Fibroblast of skin of scalp (primary cell): ENCODE measurements around the gene MEPCE. TPM values are rescaled to one million over a fixed set of nuclear protein-coding genes. Genes with fewer than 3 reads are reported as not detected.
"Not testable (repeated sequence)": the region's sequence is repeated elsewhere in the genome, so short reads cannot be mapped to it uniquely, and the experiment has no call there.

Source experiments
- DNase-seq: peaks from one replicate; pipeline ENCODE4 v3.0.0-alpha.2; 2013
- polyA plus RNA-seq, 2 experiments: library from polyadenylated mRNA; unstranded; fragments of 120-200 nt; gene quantifications; one replicate each; pipeline ENCODE4 v1.2.1, GENCODE V29; 2013; ENCODE audit not compliant: insufficient read length in 2 of 2

MEPCE gene, protein sequence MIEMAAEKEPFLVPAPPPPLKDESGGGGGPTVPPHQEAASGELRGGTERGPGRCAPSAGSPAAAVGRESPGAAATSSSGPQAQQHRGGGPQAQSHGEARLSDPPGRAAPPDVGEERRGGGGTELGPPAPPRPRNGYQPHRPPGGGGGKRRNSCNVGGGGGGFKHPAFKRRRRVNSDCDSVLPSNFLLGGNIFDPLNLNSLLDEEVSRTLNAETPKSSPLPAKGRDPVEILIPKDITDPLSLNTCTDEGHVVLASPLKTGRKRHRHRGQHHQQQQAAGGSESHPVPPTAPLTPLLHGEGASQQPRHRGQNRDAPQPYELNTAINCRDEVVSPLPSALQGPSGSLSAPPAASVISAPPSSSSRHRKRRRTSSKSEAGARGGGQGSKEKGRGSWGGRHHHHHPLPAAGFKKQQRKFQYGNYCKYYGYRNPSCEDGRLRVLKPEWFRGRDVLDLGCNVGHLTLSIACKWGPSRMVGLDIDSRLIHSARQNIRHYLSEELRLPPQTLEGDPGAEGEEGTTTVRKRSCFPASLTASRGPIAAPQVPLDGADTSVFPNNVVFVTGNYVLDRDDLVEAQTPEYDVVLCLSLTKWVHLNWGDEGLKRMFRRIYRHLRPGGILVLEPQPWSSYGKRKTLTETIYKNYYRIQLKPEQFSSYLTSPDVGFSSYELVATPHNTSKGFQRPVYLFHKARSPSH
- polyA plus RNA-seq (2013, experiment 1 of 2; ENCODE audit: insufficient read length) = 35.2 TPM
- polyA plus RNA-seq (2013, experiment 2 of 2; ENCODE audit: insufficient read length) = 34.0 TPM

DNA sequence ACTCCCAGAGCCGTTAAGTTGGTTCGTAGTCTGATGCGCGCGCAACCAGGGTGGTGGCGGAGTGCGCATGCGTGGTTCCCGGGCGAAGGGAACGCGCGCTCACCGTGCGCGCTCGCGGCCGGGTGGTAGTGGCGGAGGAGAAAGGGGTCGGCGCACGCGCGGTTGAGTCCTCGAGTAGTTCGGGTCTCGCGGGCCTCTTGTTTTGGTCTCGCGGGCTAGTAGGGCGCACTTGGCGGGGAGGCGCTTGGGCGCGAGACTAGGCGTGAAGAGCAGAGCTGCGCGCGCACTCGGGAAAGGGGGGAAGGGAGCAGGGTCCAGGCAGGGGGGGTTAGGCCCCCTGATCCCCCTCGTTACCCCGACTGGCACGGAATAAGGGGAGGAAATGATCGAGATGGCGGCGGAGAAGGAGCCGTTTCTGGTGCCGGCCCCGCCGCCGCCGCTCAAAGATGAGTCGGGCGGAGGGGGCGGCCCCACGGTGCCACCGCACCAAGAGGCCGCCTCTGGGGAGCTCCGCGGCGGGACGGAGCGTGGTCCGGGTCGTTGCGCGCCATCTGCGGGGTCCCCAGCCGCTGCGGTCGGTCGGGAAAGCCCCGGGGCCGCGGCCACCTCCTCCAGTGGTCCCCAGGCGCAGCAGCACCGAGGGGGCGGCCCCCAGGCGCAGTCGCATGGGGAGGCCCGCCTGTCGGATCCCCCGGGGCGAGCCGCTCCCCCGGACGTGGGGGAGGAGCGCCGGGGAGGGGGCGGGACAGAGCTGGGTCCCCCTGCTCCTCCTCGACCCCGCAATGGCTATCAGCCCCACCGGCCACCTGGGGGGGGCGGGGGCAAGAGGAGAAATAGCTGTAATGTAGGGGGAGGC lies at the start of gene MEPCE:
MEPCE (plus strand) TSS at position 195 of the 856 bp plus-strand sequence; CDS start at position 383, 188 bp downstream.
- peak; percentile 99 for DNase-seq

DNA sequence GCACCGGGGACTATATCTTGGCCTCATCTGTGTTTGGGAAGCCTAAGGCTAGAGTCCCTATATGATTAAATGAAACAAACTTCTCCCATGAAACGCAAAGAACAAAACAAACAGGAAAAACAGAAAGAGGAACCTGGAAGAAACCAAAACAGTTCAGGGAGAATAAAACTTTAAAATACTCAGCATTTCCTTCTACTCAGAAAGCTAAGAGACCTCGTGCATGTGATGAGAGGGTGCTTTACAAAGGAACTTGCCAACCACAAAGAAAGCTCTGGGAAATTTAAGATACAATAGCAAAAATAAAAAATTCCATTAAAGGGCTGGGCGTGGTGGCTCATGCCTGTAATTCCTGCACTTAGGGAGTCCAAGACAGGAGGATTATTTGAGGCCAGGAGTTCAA lies 49.4 kb upstream of the MEPCE start:
- DNase-seq = no peak

DNA sequence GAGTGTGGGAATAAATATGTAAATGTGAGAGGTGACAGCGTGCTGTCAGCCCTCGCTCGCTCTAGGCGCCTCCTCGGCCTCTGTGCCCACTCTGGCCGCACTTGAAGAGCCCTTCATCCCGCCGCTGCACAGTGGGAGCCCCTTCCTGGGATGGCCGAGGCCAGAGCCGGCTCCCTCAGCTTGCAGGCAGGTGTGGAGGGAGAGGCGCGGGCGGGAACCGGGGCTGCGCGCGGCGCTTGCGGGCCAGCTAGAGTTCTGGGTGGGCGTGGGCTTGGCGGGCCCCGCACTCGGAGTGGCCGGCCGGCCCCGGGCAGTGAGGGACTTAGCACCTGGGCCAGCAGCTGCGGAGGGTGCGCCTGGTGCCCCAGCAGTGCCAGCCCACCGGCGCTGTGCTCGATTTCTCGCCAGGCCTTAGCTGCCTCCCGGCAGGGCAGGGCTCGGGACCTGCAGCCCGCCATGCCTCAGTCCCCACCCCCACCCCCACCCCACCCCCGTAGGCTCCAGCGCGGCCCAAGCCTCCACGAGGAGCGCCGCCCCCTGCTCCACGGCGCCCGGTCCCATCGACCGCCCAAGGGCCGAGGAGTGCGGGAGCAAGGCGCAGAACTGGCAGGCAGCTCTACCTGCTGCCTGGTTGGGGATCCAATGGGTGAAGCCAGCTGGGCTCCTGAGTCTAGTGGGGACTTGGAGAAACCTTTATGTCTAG lies 47.9 kb upstream of the MEPCE start:
- DNase-seq = not testable (repeated sequence)

DNA sequence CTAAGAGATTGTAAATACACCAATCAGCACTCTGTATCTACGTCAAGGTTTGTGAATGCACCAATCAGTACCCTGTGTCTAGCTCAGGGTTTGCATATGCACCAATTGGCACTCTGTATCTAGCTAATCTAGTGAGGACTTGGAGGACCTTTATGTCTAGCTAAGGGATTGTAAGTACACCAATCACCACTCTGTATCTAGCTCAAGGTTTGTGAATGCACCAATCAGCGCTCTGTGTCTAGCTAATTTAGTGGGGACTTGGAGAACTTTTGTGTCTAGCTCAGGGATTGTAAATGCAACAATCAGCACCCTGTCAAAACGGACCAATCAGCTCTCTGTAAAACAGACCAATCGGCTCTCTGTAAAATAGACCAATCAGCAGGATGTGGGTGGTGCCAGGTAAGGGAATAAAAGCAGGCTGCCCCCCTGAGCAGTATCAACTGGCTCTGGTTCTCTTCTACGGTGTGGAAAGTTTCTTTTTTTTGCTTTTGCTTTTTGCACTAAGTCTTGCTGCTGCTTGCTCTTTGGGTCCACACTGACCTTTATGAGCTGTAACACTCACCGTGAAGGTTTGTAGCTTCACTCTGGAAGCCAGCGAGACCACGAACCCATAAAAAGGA lies 47.3 kb upstream of the MEPCE start:
- not testable (repeated sequence) for DNase-seq

DNA sequence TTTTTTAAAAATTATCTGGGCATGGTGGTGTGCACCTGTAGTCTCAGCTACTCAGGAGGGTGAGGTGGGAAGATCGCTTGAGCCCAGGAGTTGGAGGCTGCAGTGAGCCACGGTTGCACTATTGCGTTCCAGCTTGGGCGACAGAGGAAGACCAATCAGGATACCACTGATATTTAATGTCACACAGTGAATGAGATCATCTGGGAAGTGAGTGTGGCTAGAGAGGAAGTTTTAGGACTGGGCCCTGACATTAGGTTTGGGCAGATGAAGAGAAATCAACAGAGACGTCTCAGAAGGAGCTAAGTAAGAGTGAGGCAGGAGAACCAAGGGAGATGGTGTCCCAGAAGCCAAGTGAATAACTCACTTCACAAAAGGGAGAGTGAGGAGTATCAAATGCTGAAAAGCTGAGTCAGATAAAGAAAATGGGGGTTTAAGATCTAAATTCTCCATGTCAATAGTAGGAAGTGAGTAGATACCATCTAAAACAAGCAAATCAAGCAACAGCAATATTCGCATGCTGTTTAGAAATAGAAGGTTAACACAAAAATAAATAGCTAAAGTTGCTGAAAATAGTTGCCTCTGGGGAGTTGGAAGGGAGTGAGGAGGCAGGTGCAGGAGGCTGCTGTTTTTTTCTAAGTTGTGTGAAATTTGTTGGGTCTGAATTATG lies 44.9 kb upstream of the MEPCE start:
- DNase-seq = no peak

DNA sequence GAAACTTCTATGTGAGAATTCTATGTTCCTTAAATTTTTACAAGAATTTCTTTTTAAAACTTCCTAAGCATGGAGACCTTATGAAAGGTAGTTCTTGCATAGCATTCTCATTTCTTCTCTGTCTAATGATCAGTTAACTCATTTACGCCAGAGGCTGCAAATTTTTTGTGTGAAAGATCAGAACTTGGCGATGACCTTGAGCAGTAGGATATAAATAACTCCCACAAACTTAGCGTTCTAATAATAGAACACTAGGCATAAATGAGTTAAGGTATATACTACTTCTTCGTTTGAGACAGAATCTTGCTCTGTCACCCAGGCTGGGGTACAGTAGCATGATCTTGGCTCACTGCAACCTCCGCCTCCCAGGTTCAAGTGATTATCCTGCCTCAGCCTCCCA lies 42.7 kb upstream of the MEPCE start:
- DNase-seq = no peak

DNA sequence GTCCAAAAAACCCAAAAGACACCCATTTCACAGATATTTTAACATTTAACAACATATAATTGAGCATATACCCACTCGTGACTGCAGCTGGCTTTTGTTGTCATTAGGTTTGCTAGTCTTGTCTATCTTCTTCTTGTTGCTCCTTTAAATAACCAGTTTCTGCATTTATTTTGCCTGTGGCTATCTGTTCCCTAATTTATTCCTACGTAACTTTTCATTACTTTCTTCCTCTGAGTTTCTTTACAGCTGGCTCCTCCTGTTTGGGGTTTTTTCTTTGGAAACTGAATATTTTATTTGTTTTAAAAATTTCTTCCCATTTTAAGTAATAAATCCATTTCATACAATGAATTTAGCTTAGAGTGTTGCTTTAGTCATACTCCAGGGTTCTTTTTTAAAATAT lies 41.9 kb upstream of the MEPCE start:
- DNase-seq = no peak

DNA sequence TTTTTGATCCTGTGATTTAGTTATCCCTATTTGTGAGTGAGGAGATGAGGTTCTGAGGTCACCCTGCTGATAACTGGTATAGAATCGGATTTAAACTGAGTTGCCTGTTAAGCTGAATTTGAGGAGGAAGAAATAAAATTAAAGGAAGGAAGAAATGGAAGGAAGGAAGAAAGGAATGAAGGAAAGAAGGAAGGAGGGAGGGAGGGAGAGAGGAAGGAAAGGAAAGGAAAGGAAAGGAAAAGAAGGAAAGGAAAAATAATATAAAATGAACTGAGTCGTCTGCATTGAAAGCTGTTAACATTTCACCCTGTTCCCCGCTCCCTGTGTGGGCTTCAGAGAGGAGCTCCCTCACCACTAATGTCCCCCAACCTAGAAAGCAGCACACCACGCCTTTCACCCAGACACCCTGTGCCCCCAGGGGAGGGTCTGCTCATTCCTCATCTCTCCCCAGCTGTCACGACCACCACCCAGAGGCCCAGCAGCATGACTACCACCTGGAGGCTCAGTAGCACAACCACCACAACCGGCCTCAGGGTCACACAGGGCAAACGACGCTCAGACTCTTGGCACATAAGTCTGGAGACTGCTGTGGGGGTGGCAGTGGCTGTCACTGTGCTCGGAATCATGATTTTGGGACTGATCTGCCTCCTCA lies 40.1 kb upstream of the MEPCE start:
- DNase-seq = no peak

DNA sequence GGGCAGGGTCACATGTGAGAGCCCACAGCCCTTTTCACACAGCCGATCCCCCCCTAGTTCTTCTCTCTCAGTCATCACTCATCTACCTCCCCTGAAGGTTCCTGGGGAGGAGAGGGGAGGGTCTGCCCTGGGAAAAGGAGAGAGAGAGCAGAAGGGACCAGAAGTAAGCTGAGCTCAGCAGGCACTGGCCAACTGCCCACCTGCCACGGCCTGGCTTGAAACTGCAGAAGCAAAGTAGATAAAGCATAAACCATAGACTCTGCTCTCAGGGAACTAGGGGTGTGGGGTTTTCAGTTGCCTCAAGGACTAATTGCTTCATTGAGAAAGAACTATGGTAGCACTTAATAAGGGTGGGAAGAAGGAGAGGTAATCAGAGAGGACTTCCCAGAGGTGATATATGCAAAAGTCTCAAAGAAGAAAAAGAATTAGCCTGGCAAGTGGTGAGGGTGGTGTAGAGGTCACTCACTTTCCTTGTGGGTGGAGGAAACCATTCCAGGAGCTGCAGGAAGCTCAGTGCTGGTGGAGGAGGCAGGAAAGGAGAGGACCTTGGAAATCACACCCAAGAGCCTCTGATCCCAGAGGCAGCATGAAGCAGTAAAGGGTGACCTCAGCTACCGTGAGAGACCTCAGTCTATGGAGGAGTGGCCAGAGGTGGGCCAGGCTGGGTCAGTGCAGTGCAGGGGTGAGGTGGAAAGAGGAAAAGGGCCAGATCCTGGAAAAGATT lies 39.2 kb upstream of the MEPCE start:
- DNase-seq = no peak

DNA sequence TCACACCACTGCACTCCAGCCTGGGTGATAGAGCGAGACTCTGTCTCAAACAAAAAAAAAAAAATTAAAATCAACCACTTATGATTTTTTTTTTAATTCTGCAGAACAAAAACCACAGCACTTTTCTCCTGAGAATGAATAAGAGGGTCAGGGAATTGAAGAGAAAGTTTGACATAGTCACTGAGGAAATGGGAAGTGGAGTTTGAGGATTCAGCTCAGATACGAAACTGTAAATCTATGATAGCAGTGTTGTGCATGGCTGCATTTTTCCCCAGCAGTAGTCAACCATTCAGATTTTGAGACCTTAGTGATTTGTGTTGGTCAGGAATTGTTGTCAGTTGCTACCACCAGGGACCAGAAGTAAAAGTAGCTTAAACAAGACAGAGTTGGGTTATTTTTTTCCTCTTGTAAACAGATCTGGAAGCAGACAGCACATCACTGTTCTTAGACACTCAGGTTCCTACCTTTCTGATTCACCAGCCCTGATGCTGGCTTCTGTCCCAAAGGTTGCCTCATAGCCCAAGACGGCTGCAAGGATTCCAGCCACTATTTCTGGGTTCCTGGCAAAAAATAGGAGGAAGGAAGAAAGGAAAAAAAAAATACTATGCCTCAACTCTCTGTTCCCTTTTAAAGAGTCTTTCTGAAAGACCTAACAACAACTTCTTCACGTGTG lies 36.3 kb upstream of the MEPCE start:
- DNase-seq = no peak

DNA sequence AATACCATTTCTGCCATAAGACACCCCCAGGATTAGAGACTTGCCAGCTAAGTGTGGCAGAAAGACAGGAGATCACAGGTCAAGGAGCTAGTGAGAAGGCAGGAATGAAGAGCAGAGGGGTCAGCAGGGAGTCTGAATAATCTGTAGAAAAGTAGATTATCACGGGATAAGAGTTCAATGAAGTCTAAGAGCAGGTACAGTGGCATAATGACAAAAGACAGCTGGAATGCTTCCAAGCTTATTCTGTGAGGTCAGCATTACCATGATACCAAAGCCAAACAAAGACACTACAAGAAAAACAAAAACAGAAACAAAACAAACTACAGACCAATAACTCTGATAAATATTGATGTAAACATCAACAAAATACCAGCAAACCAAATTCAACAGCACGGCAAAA lies 35.6 kb upstream of the MEPCE start:
- DNase-seq = no peak

DNA sequence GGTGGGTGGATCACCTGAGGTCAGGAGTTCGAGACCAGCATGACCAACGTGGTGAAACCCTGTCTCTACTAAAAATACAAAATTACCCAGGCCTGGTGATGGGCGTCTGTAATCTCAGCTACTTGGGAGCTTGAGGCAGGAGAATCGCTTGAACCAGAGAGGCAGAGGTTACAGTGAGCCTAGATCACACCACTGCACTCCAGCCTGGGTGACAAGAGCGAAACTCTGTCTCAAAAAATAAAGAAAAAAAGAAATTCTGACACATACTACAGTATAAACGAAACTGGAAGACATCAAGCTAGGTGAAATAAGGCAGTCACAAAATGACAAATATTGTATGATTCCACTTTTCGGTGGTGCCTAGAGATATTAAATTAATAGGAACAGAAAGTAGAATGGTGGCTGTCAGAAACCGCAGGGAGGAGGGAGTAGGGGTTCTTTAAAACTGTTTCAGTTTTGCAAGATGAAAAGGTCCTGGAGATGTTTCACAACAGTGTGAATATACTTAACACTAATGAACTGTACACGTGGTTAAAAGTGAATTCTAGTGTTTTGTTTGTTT lies 33.1 kb upstream of the MEPCE start:
- DNase-seq = no peak

DNA sequence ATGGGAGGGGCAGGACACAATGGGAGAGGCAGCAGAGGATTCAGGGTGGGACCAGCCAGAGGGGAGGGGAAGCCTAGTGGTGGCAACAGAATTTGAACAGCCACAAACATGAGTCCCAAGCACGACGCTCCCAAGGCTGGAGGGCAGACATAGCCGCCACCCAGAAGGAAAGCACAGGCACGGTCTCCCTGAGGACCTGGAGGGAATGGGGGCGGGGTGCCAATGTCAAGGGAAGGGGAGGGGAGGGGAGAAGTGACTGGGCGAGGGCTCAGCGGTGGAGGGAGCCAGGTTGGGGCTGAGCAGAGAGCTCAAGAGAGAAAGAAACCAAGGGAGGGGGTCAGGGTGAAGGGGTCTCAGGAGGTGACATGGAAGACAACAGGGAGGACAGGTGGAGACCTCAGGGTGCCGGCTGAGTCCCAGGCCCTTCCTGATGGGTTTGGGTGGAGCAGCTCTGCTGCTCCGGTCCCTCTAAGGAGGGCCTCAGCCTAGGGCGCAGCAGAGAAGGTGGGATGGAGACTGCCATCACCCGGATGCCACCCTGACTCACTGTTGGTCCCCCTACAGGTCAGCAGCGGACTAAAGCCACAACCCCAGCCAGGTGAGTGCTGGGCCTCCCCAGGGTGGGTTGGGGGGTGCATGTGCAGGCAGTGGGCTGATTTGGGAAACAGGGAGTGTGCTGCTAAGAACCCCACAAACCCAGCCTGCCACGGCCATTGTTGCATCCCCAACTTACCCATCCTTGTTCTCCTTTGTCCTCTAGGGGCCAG lies 32.1 kb upstream of the MEPCE start:
- DNase-seq = no peak

DNA sequence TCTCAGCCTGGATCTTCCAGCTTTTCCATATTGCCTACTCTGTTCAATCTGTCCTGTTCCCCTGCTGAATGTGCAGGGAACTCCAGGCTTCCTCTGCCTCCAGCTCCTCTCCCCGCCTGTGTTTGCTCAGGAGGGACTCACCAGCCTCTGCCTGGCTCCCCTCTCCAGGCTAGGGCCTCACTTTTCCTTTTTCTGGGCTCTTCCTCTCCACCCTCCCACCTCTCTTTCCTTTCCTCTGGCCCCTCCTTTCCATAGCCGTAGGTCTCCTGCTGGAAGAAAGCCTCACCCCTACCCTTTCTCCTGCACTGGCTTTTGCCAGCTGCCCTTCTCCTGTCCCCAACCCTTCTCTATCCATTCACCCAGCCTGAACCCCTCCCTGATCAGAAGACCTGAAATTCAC lies 31.4 kb upstream of the MEPCE start:
- DNase-seq = no peak

DNA sequence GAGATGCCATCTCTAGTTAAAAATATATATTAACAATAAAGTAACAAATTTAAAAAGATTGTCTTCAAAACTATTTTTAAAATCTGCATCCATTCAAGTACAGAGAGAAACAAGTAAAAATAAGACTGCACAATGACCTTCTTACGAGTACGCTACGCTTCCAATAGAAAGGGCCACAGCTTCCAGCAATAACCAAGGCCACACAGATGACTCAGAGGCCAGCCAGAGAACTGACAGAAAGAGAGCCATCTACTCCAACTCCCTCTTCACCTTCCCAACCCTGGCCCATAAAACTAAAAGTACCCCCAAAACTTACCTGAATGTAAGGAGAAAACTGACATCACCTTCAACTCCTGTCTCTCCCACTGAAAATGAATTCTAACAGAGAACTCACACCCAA lies 29.6 kb upstream of the MEPCE start:
- no peak for DNase-seq

DNA sequence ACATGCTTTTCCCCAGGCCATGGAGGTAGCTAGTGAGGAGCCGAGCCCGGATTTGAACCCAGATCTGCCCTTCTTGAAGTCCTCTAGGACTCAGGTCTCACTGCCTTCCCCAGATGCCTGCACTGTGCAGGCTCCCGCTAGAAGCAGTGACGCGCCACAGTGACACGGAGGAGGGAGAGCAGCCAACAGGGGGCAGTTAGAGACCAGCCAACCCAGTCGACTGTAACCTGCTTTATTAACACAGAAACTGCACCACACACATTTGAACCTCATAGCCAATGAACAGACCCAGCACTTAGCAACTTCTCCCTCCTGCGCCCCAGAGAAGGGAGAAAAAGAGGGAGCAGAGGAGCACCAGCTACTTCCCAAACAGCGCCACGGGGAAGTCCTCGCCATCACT lies 29.0 kb upstream of the MEPCE start:
- peak; percentile 21 for DNase-seq

DNA sequence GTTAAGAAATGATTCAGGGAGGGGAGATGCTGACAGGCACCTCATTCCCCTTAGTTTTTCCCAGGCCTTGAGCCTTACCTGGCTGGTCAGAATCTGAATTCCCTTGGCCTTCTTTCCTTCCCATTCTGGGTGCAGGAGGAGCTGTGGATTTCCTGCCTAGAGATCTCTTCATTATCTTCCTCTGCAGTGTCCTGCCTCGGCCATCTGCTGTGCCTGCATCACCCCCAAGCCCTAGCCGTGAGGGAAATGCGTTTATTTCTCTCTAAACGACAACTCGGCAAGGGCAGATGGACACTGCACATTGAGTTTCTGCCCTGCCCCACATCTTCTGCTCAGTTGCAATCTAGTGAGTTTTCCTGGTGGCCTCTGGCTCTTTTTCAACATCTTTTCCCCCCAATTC lies 27.8 kb upstream of the MEPCE start:
- no peak for DNase-seq

DNA sequence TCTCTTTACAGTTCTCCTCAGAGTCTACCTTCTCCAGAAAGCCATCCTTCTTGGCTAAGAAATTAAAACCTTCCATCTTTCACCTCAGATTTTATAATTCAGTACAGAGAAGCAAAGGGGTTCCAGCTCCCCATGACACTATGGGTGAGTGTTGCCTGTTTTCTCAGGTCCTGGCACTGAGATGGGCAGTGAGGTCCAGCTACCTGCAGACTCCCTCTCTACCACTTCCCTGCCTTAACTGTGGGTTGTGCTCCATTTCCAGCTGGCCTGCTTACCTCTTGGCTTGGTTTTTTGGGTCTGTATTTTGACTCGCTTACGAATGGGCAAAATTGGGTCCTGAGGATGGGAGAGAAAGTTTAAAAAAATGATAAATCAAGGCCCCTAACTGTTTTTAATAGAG lies 27.4 kb upstream of the MEPCE start:
- no peak for DNase-seq
